ENCODE measurements around the gene ECHS1. TPM values are rescaled to one million over a fixed set of nuclear protein-coding genes. Genes with fewer than 3 reads are reported as not detected.
"Not testable (repeated sequence)": the region's sequence is repeated elsewhere in the genome, so short reads cannot be mapped to it uniquely, and the experiment has no call there.

ECHS1 gene
- total RNA-seq, 1 donor from 2014 or later = 103 TPM

GRCh38 chr10:133375357-133376115 is 2.4 kb upstream of the ECHS1 start:
- Mint-ChIP-seq H3K9me3 (no peaks in the 10 kb centered on the region), H3K4me3 (peak overlapping the region; percentile 64), H3K27me3 (ENCODE audit: low read depth) (peaks cover 4% of the 10 kb centered on the region), H3K27ac (ENCODE audit: unreplicated experiment) (no peak overlapping the region), H3K4me1 (peaks cover 28% of the 10 kb centered on the region), H3K36me3 (ENCODE audit: low read depth) (no peaks in the 10 kb centered on the region)
- DNase-seq (ENCODE audit: low read depth, low spot score) = no peak
- TF ChIP-seq, protein P1, sequence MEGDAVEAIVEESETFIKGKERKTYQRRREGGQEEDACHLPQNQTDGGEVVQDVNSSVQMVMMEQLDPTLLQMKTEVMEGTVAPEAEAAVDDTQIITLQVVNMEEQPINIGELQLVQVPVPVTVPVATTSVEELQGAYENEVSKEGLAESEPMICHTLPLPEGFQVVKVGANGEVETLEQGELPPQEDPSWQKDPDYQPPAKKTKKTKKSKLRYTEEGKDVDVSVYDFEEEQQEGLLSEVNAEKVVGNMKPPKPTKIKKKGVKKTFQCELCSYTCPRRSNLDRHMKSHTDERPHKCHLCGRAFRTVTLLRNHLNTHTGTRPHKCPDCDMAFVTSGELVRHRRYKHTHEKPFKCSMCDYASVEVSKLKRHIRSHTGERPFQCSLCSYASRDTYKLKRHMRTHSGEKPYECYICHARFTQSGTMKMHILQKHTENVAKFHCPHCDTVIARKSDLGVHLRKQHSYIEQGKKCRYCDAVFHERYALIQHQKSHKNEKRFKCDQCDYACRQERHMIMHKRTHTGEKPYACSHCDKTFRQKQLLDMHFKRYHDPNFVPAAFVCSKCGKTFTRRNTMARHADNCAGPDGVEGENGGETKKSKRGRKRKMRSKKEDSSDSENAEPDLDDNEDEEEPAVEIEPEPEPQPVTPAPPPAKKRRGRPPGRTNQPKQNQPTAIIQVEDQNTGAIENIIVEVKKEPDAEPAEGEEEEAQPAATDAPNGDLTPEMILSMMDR (conservative IDR thresholded peaks at IDR 0.05) = no peak

- peaks cover 4% of the 10 kb centered on the region for H3K27me3 Mint-ChIP-seq (ENCODE audit: low read depth)
- TF ChIP-seq, protein P1 (conservative IDR thresholded peaks at IDR 0.05) = no peak
- H3K27ac Mint-ChIP-seq (ENCODE audit: unreplicated experiment) = no peak overlapping the region
- peaks cover 4% of the 10 kb centered on the region for H3K36me3 Mint-ChIP-seq (ENCODE audit: low read depth)
- H3K9me3 Mint-ChIP-seq = no peaks in the 10 kb centered on the region
- no peak for DNase-seq (ENCODE audit: low read depth, low spot score)
- H3K4me1 Mint-ChIP-seq = peaks cover 28% of the 10 kb centered on the region
- peak overlapping the region; percentile 88 for H3K4me3 Mint-ChIP-seq
Measured at GRCh38 chr10:133372507-133372906, 647 bp downstream of the ECHS1 start.

DNA sequence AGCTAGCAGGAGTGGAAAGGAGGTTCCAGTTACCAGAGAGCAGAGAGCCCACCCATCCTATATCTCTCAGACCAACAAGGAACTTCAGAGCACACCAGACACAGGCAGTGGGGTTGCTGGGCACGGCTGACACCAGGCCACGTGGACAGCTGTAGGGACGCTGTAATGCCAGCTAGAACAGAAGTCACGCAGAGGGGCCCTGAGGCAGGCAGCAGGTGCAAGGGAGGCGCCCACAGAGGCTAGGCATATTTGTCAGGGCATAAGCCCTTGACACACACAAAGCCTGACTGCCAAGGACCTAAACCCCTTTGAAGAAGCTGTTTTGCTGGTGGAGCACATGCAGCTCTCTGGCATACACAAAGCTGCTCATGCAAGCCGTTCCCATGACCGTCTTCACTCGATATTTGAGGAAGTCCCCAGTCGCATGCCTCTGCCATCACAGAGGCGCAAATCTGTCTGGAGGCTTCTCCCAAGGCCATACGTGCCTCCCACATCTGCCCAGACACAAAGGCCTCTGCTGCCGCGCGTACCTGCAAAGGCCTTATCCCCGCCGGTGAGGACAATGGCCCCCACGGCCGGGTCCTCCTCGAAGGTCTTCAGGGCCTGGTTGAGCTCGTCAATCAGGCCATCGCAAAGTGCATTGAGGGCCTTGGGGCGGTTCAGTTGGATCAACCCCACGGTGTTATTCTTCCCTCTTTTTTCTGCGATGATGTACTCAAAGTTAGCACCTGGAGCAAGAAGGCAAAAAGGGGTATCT is 2.9 kb downstream of the ECHS1 start:
- H3K9me3 Mint-ChIP-seq = no peaks in the 10 kb centered on the region
- H3K36me3 Mint-ChIP-seq (ENCODE audit: low read depth) = peaks cover 4% of the 10 kb centered on the region
- H3K27ac Mint-ChIP-seq (ENCODE audit: unreplicated experiment) = no peak overlapping the region
- peak overlapping the region; percentile 82 for H3K4me3 Mint-ChIP-seq
- H3K4me1 Mint-ChIP-seq = peaks cover 21% of the 10 kb centered on the region
- H3K27me3 Mint-ChIP-seq (ENCODE audit: low read depth) = no peaks in the 10 kb centered on the region
- TF ChIP-seq, protein P1 (conservative IDR thresholded peaks at IDR 0.05) = no peak
- DNase-seq (ENCODE audit: low read depth, low spot score) = no peak

DNA sequence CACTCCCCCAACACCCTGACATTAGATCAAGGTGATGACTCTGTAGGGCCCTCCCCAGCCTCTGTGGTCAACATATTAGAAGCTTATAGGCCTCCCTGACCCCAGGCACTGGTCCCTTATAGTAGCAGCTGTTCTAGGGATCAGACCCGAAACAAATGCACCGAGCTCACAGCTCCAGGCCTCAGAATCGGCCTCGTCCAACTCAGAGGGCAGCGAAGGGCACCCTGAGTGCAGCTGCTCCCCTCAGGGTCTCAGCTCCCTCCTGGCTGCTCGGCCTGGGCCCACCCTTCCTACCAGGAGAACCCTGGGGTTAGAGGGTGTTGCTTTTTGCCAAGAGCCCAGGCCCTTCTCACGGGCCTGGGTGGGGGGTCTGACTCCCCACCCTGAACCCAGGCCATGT is 5.0 kb downstream of the ECHS1 start:
- no peak for DNase-seq (ENCODE audit: low read depth, low spot score)
- Mint-ChIP-seq H3K9me3 (no peaks in the 10 kb centered on the region), H3K27me3 (ENCODE audit: low read depth) (no peaks in the 10 kb centered on the region), H3K4me1 (peaks cover 7% of the 10 kb centered on the region), H3K4me3 (no peak overlapping the region), H3K27ac (ENCODE audit: unreplicated experiment) (no peak overlapping the region), H3K36me3 (ENCODE audit: low read depth) (peaks cover 9% of the 10 kb centered on the region)
- TF ChIP-seq, protein P1 (conservative IDR thresholded peaks at IDR 0.05) = no peak

- not testable (repeated sequence) for H3K4me1 Mint-ChIP-seq; H3K9me3 Mint-ChIP-seq; H3K27ac Mint-ChIP-seq (ENCODE audit: unreplicated experiment); DNase-seq (ENCODE audit: low read depth, low spot score); H3K4me3 Mint-ChIP-seq; H3K36me3 Mint-ChIP-seq (ENCODE audit: low read depth); H3K27me3 Mint-ChIP-seq (ENCODE audit: low read depth)
Measured at GRCh38 chr10:133367461-133367860, 5.7 kb downstream of the ECHS1 start.

DNA sequence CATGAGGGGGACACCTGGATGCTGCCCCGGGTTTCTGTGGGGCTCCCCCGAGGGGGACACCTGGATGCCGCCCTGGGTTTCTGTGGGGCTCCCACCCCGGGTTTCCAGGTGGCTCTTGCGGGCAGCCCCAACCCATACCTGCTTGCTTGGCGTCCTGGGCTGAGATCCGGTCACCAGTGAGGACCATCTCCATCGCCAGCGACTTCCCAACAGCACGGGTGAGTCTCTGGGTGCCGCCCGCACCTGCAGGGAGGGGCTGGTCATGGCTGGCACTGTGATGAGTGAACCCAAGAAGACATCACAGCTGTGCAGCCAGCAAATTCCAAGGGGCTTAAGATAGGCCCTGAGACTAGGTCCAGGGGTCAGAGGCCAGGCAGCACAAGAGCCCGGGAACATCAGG is 6.4 kb downstream of the ECHS1 start:
- no peak overlapping the region for H3K27ac Mint-ChIP-seq (ENCODE audit: unreplicated experiment)
- H3K36me3 Mint-ChIP-seq (ENCODE audit: low read depth) = peaks cover 14% of the 10 kb centered on the region
- no peak overlapping the region for H3K4me3 Mint-ChIP-seq
- H3K4me1 Mint-ChIP-seq = no peaks in the 10 kb centered on the region
- DNase-seq (ENCODE audit: low read depth, low spot score) = no peak
- TF ChIP-seq, protein P1 (conservative IDR thresholded peaks at IDR 0.05) = no peak
- no peaks in the 10 kb centered on the region for H3K9me3 Mint-ChIP-seq
- H3K27me3 Mint-ChIP-seq (ENCODE audit: low read depth) = no peaks in the 10 kb centered on the region

Measured in neural crest cell (in vitro differentiated cells).